HEK293 (cell line): Measurements from ENCODE around the gene SAPCD1.

Source experiments
- GLIS2 ChIP-seq: fragments of 450-650 bp; formaldehyde crosslinking; IDR thresholded peaks from 2 replicates; pipeline ENCODE4 v1.5.1; 2016; ENCODE audit warnings: missing biosample characterization, missing genetic modification characterization
- MZF1 ChIP-seq: fragments of 450-650 bp; formaldehyde crosslinking; IDR thresholded peaks from 2 replicates; pipeline ENCODE4 v1.5.1; 2017; ENCODE audit warnings: missing biosample characterization, missing genetic modification characterization, borderline replicate concordance
- WT1 ChIP-seq: fragments of 450-650 bp; formaldehyde crosslinking; IDR thresholded peaks from 2 replicates; pipeline ENCODE4 v1.5.1; 2016; ENCODE audit warnings: missing biosample characterization, missing genetic modification characterization
- YY1 ChIP-seq: fragments of 450-650 bp; formaldehyde crosslinking; IDR thresholded peaks from 2 replicates; pipeline ENCODE4 v1.5.1; 2018; ENCODE audit warnings: missing biosample characterization, missing genetic modification characterization
- ZBTB1 ChIP-seq: fragments of 450-650 bp; formaldehyde crosslinking; IDR thresholded peaks from 2 replicates; pipeline ENCODE4 v1.5.1; 2016; ENCODE audit warnings: missing biosample characterization, missing genetic modification characterization
- ZBTB10 ChIP-seq: fragments of 450-650 bp; formaldehyde crosslinking; IDR thresholded peaks from 2 replicates; pipeline ENCODE4 v1.5.1; 2016; ENCODE audit warnings: missing biosample characterization, missing genetic modification characterization
- ZBTB20 ChIP-seq: fragments of 450-650 bp; formaldehyde crosslinking; IDR thresholded peaks from 2 replicates; pipeline ENCODE4 v1.5.1; 2016; ENCODE audit warnings: missing biosample characterization, missing genetic modification characterization
- ZBTB48 ChIP-seq: fragments of 450-650 bp; formaldehyde crosslinking; IDR thresholded peaks from 2 replicates; pipeline ENCODE4 v1.5.1; 2016; ENCODE audit warnings: missing biosample characterization, missing genetic modification characterization
- ZBTB7A ChIP-seq: fragments of 450-650 bp; formaldehyde crosslinking; IDR thresholded peaks from 2 replicates; pipeline ENCODE4 v1.5.1; 2016; ENCODE audit warnings: low read depth, missing biosample characterization, missing genetic modification characterization
- ZFP41 ChIP-seq: fragments of 450-650 bp; formaldehyde crosslinking; IDR thresholded peaks from 2 replicates; pipeline ENCODE4 v1.5.1; 2016; ENCODE audit warnings: missing biosample characterization, missing genetic modification characterization, borderline replicate concordance
- ZFP69B ChIP-seq: fragments of 450-650 bp; formaldehyde crosslinking; IDR thresholded peaks from 2 replicates; pipeline ENCODE4 v1.5.1; 2016; ENCODE audit warnings: missing biosample characterization, missing genetic modification characterization
- ZNF121 ChIP-seq: fragments of 450-650 bp; formaldehyde crosslinking; IDR thresholded peaks from 2 replicates; pipeline ENCODE4 v1.5.1; 2016; ENCODE audit warnings: missing biosample characterization, missing genetic modification characterization
- ZNF133 ChIP-seq: fragments of 450-650 bp; formaldehyde crosslinking; IDR thresholded peaks from 2 replicates; pipeline ENCODE4 v1.5.1; 2016; ENCODE audit warnings: missing biosample characterization, missing genetic modification characterization
- ZNF155 ChIP-seq: fragments of 450-650 bp; formaldehyde crosslinking; IDR thresholded peaks from 2 replicates; pipeline ENCODE4 v1.5.1; 2016; ENCODE audit warnings: missing biosample characterization, missing genetic modification characterization
- ZNF26 ChIP-seq: fragments of 450-650 bp; formaldehyde crosslinking; IDR thresholded peaks from 2 replicates; pipeline ENCODE4 v1.5.1; 2016; ENCODE audit warnings: missing biosample characterization, missing genetic modification characterization
- ZNF266 ChIP-seq: fragments of 450-650 bp; formaldehyde crosslinking; IDR thresholded peaks from 2 replicates; pipeline ENCODE4 v1.5.1; 2016; ENCODE audit warnings: missing biosample characterization, missing genetic modification characterization, low read depth
- ZNF324 ChIP-seq: fragments of 450-650 bp; formaldehyde crosslinking; IDR thresholded peaks from 2 replicates; pipeline ENCODE4 v1.5.1; 2016; ENCODE audit warnings: missing biosample characterization, missing genetic modification characterization
- ZNF350 ChIP-seq: fragments of 450-650 bp; formaldehyde crosslinking; IDR thresholded peaks from 2 replicates; pipeline ENCODE4 v1.5.0; 2017; ENCODE audit warnings: missing biosample characterization, mild to moderate bottlenecking, missing genetic modification characterization
- ZNF391 ChIP-seq: fragments of 450-650 bp; formaldehyde crosslinking; IDR thresholded peaks from 2 replicates; pipeline ENCODE4 v1.5.1; 2016; ENCODE audit warnings: low read depth, missing biosample characterization, missing genetic modification characterization, borderline replicate concordance
- ZNF416 ChIP-seq: fragments of 450-650 bp; formaldehyde crosslinking; IDR thresholded peaks from 2 replicates; pipeline ENCODE4 v1.5.1; 2016; ENCODE audit warnings: missing biosample characterization, missing genetic modification characterization
- ZNF510 ChIP-seq: fragments of 450-650 bp; formaldehyde crosslinking; IDR thresholded peaks from 2 replicates; pipeline ENCODE4 v1.5.1; 2018; ENCODE audit warnings: mild to moderate bottlenecking, missing genetic modification characterization, missing biosample characterization; ENCODE audit not compliant: insufficient replicate concordance
- ZNF529 ChIP-seq: fragments of 450-650 bp; formaldehyde crosslinking; IDR thresholded peaks from 2 replicates; pipeline ENCODE4 v1.5.1; 2017; ENCODE audit warnings: missing genetic modification characterization, missing biosample characterization; ENCODE audit not compliant: insufficient replicate concordance
- ZNF544 ChIP-seq: fragments of 450-650 bp; formaldehyde crosslinking; IDR thresholded peaks from 2 replicates; pipeline ENCODE4 v1.5.0; 2017; ENCODE audit warnings: missing biosample characterization, missing genetic modification characterization
- ZNF560 ChIP-seq: fragments of 450-650 bp; formaldehyde crosslinking; IDR thresholded peaks from 2 replicates; pipeline ENCODE4 v1.5.1; 2017; ENCODE audit warnings: missing biosample characterization, missing genetic modification characterization, borderline replicate concordance
- ZNF600 ChIP-seq: fragments of 450-650 bp; formaldehyde crosslinking; IDR thresholded peaks from 2 replicates; pipeline ENCODE4 v1.5.1; 2016; ENCODE audit warnings: missing biosample characterization, missing genetic modification characterization
- ZNF610 ChIP-seq: fragments of 450-650 bp; formaldehyde crosslinking; IDR thresholded peaks from 2 replicates; pipeline ENCODE4 v1.5.1; 2016; ENCODE audit warnings: missing biosample characterization, missing genetic modification characterization, borderline replicate concordance
- ZNF626 ChIP-seq: fragments of 450-650 bp; sonication (Bioruptor Pico); formaldehyde crosslinking; IDR thresholded peaks from 2 replicates; pipeline ENCODE4 v1.5.1; 2018; ENCODE audit warnings: missing biosample characterization, missing genetic modification characterization, inconsistent platforms
- ZNF660 ChIP-seq: fragments of 450-650 bp; IDR thresholded peaks from 2 replicates; pipeline ENCODE4 v1.5.1; 2018; ENCODE audit warnings: missing biosample characterization, mild to moderate bottlenecking, missing genetic modification characterization
- ZNF664 ChIP-seq: fragments of 450-650 bp; formaldehyde crosslinking; IDR thresholded peaks from 2 replicates; pipeline ENCODE4 v1.5.1; 2016; ENCODE audit warnings: missing biosample characterization, missing genetic modification characterization
- ZNF707 ChIP-seq: fragments of 450-650 bp; formaldehyde crosslinking; IDR thresholded peaks from 2 replicates; pipeline ENCODE4 v1.5.1; 2016; ENCODE audit warnings: missing biosample characterization, missing genetic modification characterization
- ZSCAN30 ChIP-seq: fragments of 450-650 bp; IDR thresholded peaks from 2 replicates; pipeline ENCODE4 v1.5.1; 2018; ENCODE audit warnings: missing biosample characterization, mild to moderate bottlenecking, missing genetic modification characterization, moderate library complexity
- TF ChIP-seq, protein P1 (sequence below): fragments of 450-650 bp; formaldehyde crosslinking; IDR thresholded peaks from 2 replicates; pipeline ENCODE4 v1.5.1; 2016; ENCODE audit warnings: missing biosample characterization, missing genetic modification characterization
- TF ChIP-seq, protein P2 (sequence below): fragments of 450-650 bp; formaldehyde crosslinking; IDR thresholded peaks from 2 replicates; pipeline ENCODE4 v1.5.1; 2016; ENCODE audit warnings: missing biosample characterization, missing genetic modification characterization
- TF ChIP-seq, protein P3 (sequence below): fragments of 450-650 bp; formaldehyde crosslinking; IDR thresholded peaks from 2 replicates; pipeline ENCODE4 v1.5.1; 2016; ENCODE audit warnings: missing biosample characterization, missing genetic modification characterization, low read depth

The SAPCD1 gene

DNA sequence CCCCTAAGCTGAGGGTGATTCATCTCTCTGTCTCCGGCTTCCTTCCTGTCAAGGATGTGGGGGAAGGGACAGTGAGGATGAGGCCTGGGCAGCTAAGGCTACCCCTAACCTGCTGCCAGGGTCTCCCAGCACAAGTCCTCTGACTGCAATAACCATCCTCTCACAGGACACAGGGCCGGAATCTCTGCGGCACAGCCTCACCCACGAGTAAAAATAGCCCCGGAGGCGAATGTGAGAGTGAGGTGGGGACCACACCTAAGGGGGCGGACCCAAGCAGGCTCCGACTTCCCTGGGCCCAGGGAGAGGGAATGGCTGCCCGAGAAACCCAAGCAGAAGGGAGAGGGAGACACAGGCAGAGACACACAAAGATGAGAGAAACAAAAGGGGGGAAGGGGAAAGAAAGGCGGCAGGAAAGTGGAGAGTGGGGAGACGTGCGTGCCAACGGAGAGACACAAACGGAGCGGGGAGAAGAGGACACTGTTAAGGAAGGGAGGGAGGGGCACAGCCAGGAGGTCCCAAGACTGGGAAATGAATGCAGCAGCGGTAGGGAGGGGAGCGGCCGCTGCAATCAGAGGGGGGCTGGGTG, 27.5 kb upstream of the SAPCD1 start (continued):
- TF ChIP-seq ZBTB10 (tag by site-specific recombination) (peak; percentile 50; the same call in 1 of the 2 replicates), ZNF133 (tag by site-specific recombination) (no peak), ZFP41 (no peak), ZNF155 (tag by site-specific recombination) (no peak), ZBTB7A (tag by site-specific recombination) (no peak; the same call in 1 of the 2 replicates), ZNF391 (tag by site-specific recombination) (no peak), ZNF544 (no peak), ZFP69B (tag by site-specific recombination) (peak; percentile 99), ZNF707 (tag by site-specific recombination) (no peak), ZNF266 (tag by site-specific recombination) (no peak), ZNF416 (tag by site-specific recombination) (no peak), ZNF26 (tag by site-specific recombination) (no peak), ZNF600 (peak; percentile 88), ZNF626 (tag by site-specific recombination) (no peak), ZSCAN30 (tag by site-specific recombination) (peak; percentile 25; the same call in 1 of the 2 replicates), ZBTB48 (tag by site-specific recombination) (peak; percentile 95), MZF1 (tag by site-specific recombination) (no peak), ZBTB20 (tag by site-specific recombination) (peak; percentile 92), GLIS2 (tag by site-specific recombination) (peak; percentile 96), WT1 (tag by site-specific recombination) (no peak; the same call in 1 of the 2 replicates), YY1 (tag by site-specific recombination) (no peak), ZNF610 (tag by site-specific recombination) (no peak; the same call in 1 of the 2 replicates), ZNF510 (tag by site-specific recombination) (no peak), ZNF324 (tag by site-specific recombination) (peak; percentile 56; the same call in 1 of the 2 replicates), ZNF121 (tag by site-specific recombination) (no peak), ZNF529 (tag by site-specific recombination) (no peak), ZNF664 (tag by site-specific recombination) (no peak), ZNF660 (no peak), ZNF350 (tag by site-specific recombination) (no peak), ZBTB1 (tag by site-specific recombination) (no peak), ZNF560 (tag by site-specific recombination) (no peak)
- TF ChIP-seq, protein P1, sequence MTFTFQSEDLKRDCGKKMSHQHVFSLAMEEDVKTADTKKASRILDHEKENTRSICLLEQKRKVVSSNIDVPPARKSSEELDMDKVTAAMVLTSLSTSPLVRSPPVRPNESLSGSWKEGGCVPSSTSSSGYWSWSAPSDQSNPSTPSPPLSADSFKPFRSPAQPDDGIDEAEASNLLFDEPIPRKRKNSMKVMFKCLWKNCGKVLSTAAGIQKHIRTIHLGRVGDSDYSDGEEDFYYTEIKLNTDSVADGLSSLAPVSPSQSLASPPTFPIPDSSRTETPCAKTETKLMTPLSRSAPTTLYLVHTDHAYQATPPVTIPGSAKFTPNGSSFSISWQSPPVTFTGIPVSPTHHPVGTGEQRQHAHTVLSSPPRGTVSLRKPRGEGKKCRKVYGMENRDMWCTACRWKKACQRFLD (tag by site-specific recombination): no peak
- TF ChIP-seq, protein P2, sequence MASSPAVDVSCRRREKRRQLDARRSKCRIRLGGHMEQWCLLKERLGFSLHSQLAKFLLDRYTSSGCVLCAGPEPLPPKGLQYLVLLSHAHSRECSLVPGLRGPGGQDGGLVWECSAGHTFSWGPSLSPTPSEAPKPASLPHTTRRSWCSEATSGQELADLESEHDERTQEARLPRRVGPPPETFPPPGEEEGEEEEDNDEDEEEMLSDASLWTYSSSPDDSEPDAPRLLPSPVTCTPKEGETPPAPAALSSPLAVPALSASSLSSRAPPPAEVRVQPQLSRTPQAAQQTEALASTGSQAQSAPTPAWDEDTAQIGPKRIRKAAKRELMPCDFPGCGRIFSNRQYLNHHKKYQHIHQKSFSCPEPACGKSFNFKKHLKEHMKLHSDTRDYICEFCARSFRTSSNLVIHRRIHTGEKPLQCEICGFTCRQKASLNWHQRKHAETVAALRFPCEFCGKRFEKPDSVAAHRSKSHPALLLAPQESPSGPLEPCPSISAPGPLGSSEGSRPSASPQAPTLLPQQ (tag by site-specific recombination): peak; percentile 99
- TF ChIP-seq, protein P3, sequence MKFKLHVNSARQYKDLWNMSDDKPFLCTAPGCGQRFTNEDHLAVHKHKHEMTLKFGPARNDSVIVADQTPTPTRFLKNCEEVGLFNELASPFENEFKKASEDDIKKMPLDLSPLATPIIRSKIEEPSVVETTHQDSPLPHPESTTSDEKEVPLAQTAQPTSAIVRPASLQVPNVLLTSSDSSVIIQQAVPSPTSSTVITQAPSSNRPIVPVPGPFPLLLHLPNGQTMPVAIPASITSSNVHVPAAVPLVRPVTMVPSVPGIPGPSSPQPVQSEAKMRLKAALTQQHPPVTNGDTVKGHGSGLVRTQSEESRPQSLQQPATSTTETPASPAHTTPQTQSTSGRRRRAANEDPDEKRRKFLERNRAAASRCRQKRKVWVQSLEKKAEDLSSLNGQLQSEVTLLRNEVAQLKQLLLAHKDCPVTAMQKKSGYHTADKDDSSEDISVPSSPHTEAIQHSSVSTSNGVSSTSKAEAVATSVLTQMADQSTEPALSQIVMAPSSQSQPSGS (tag by site-specific recombination): no peak
